K562 (cell line): ENCODE results near the gene PDE9A. TPM values are rescaled to one million over a fixed set of nuclear protein-coding genes. Genes with fewer than 3 reads are reported as not detected.

ENCODE experiments used
- ATAC-seq: fragments of 200-7000 bp; cut with Tn5 transposase; 3 replicates; pipeline ENCODE4 v1.9.1; 2020; ENCODE audit warnings: moderate library complexity
- BruUV-seq: library from RNA; stranded (reverse); fragments of 400-500 nt; replicated peaks from 2 replicates; lab custom pipeline; 2021; lab: Mats Ljungman, UMichigan
- CTCF ChIA-PET: fragments of 300-600 bp; formaldehyde crosslinking; extraction: SDS; loops from one replicate; lab custom pipeline; 2021; ENCODE audit warnings: low intra/inter-chr PET ratio; lab: Yijun Ruan, JAX
- POLR2A ChIA-PET: fragments of 300-600, 350-650 bp; sonication (Branson Sonifier 250); formaldehyde crosslinking; extraction: SDS; loops from one replicate; lab custom pipeline; 2021; ENCODE audit warnings: antibody characterized with exemption, inconsistent platforms; lab: Yijun Ruan, JAX
- DNase-seq, 4 experiments: peaks; one replicate each; pipeline versions ENCODE4 v3.0.0 to v3.0.0-alpha.2; 2011 to 2018; ENCODE audit warnings: low spot score in 3 of 4, mixed read lengths in 3 of 4; ENCODE audit errors: extremely low read depth in 1 of 4
- FAIRE-seq: peaks from 2 replicates; lab custom pipeline; 2011; peaks lifted over from hg19 to GRCh38; lab: Jason Lieb, UNC
- H2AFZ ChIP-seq: 2 replicates; pipeline ENCODE4 v1.6.0; 2011; ENCODE audit warnings: low read depth, low read length, control low read depth, inconsistent platforms
- H3K27ac ChIP-seq: fragments of 200-600 bp; 3 replicates; pipeline ENCODE4 v1.8.0; 2011; ENCODE audit warnings: low read depth, mild to moderate bottlenecking, control low read depth, inconsistent platforms, low read length, moderate library complexity, mixed read lengths; ENCODE audit errors: extremely low read depth
- H3K27me3 ChIP-seq, 2 experiments: fragments of 300-600 bp in 1 of 2; 2 replicates in 1 of 2; 3 replicates in 1 of 2; pipeline versions ENCODE4 v1.6.0 to v1.8.0; 2011; ENCODE audit warnings: inconsistent platforms in 2 of 2, low read length in 2 of 2, mild to moderate bottlenecking in 1 of 2, mixed read lengths in 1 of 2, moderate library complexity in 1 of 2; ENCODE audit not compliant: control insufficient read depth in 2 of 2, insufficient read depth in 2 of 2
- H3K36me3 ChIP-seq: fragments of 300-600 bp; 3 replicates; pipeline ENCODE4 v1.8.0; 2011; ENCODE audit warnings: mild to moderate bottlenecking, low read length, inconsistent platforms; ENCODE audit not compliant: control insufficient read depth, insufficient read depth
- H3K4me1 ChIP-seq, 2 experiments: fragments of 200-600 bp in 1 of 2; replicated peaks in 1 of 2; 2 replicates in 1 of 2; 3 replicates in 1 of 2; pipeline versions ENCODE4 v1.5.1 to v1.8.0; 2011; ENCODE audit warnings: inconsistent platforms in 2 of 2, low read length in 2 of 2, mild to moderate bottlenecking in 1 of 2, mixed read lengths in 1 of 2, moderate library complexity in 1 of 2; ENCODE audit not compliant: control insufficient read depth in 2 of 2, insufficient read depth in 2 of 2
- H3K4me2 ChIP-seq: 2 replicates; pipeline ENCODE4 v1.6.1; 2011; ENCODE audit warnings: low read length, control low read depth, inconsistent platforms, mixed read lengths; ENCODE audit not compliant: insufficient read depth
- H3K4me3 ChIP-seq: fragments of 200-600 bp; sonication (generic), shearing (Covaris generic); 2 replicates; pipeline ENCODE4 v1.5.1; 2016; ENCODE audit warnings: control low read depth, inconsistent platforms
- H3K79me2 ChIP-seq: fragments of 200-600 bp; 3 replicates; pipeline ENCODE4 v1.8.0; 2011; ENCODE audit warnings: low read length, inconsistent platforms; ENCODE audit not compliant: control insufficient read depth, insufficient read depth
- H3K9ac ChIP-seq, 2 experiments: 2 replicates each; pipeline versions ENCODE4 v1.6.0 to v1.6.1; 2011; ENCODE audit warnings: low read depth in 2 of 2, low read length in 2 of 2, control low read depth in 1 of 2, inconsistent platforms in 1 of 2, mild to moderate bottlenecking in 1 of 2, mixed read lengths in 1 of 2; ENCODE audit not compliant: insufficient read depth in 1 of 2
- H3K9me1 ChIP-seq: one replicate; pipeline ENCODE4 v1.6.0; 2011; ENCODE audit warnings: inconsistent platforms, mild to moderate bottlenecking, low read length, moderate library complexity; ENCODE audit not compliant: control insufficient read depth, insufficient read depth
- H3K9me3 ChIP-seq: replicated peaks from 2 replicates; pipeline ENCODE4 v1.5.1; 2011; ENCODE audit warnings: low read depth, low read length, inconsistent platforms; ENCODE audit not compliant: control insufficient read depth, insufficient read depth
- H4K20me1 ChIP-seq: replicated peaks from 2 replicates; pipeline ENCODE4 v1.6.1; 2011; ENCODE audit warnings: low read length, inconsistent platforms, mixed read lengths; ENCODE audit not compliant: control insufficient read depth, insufficient read depth
- RFX1 ChIP-seq: fragments of 450-650 bp; IDR thresholded peaks from 2 replicates; pipeline ENCODE4 v1.6.1; 2016; ENCODE audit warnings: mild to moderate bottlenecking, moderate library complexity
- TGIF2 ChIP-seq: sonication (generic); formaldehyde crosslinking; IDR thresholded peaks from 2 replicates; pipeline ENCODE4 v1.8.1; 2022; ENCODE audit warnings: mild to moderate bottlenecking, missing genetic modification reagents, moderate library complexity
- ZNF551 ChIP-seq: fragments of 250-450 bp; sonication (Bioruptor Pico); IDR thresholded peaks from 2 replicates; pipeline ENCODE4 v1.5.0; 2021; ENCODE audit warnings: mild to moderate bottlenecking, moderate library complexity
- WGBS: fragments of 100-300 bp; shearing (Covaris generic); methylation state at CpG from one replicate; pipeline ENCODE4 v1.1.6; 2016; ENCODE audit warnings: low coverage, mixed read lengths; ENCODE audit not compliant: insufficient coverage; ENCODE audit errors: missing lambda C conversion rate; 5-methylcytosine and 5-hydroxymethylcytosine counted together
- in situ Hi-C: fragments of 300-500 bp; cut with MboI; formaldehyde crosslinking; loops from 4 replicates; pipeline ENCODE4 v1.15.0; 2018; ENCODE audit warnings: inconsistent platforms, mixed read lengths
- intact Hi-C: fragments of 100-400 bp; cut with micrococcal nuclease; formaldehyde crosslinking; loops from 2 replicates; pipeline ENCODE4 v1.14.2; 2022
- polyA plus RNA-seq, 8 experiments: library from polyadenylated mRNA; depleted of rRNA in 4 of 8; stranded (reverse) in 5 of 8; unstranded in 3 of 8; fragments of >200 nt; fragmentation: Nextera tagmentation in 2 of 8; fragmentation: Illumina TruSeq in 1 of 8; extraction: Ambion mirVana in 2 of 8; extraction: Trizol in 1 of 8; gene quantifications; 2 replicates each; pipeline versions ENCODE4 v1.2.1 to v1.2.3, GENCODE V29; 2011 to 2014; ENCODE audit warnings: inconsistent platforms in 1 of 8, missing spikeins in 1 of 8
- total RNA-seq, 7 experiments: library from RNA; depleted of rRNA in 6 of 7; stranded (reverse); fragments of >200 nt in 6 of 7; fragmentation: Illumina TruSeq in 2 of 7; extraction: Trizol in 2 of 7; gene quantifications; 2 replicates each; pipeline versions ENCODE4 v1.2.1 to v1.2.3, GENCODE V29; 2011 to 2021; ENCODE audit warnings: low replicate concordance in 1 of 7
- TF ChIP-seq, protein P1 (sequence below): fragments of 200-800 bp; sonication (Bioruptor generic); IDR thresholded peaks from 2 replicates; pipeline ENCODE4 v1.6.1; 2017; ENCODE audit warnings: missing genetic modification characterization, missing compliant biosample characterization
- TF ChIP-seq, protein P2 (sequence below): sonication (generic); formaldehyde crosslinking; IDR thresholded peaks from 2 replicates; pipeline ENCODE4 v1.4.0; 2020; ENCODE audit warnings: mild to moderate bottlenecking, missing genetic modification reagents
- TF ChIP-seq, protein P3 (sequence below): fragments of 450-650 bp; IDR thresholded peaks from 2 replicates; pipeline ENCODE4 v1.6.1; 2018; ENCODE audit not compliant: partially characterized antibody

Gene PDE9A
- total and polyA plus RNA-seq, 9 of the 15 experiments (the other 6 are each of a cell fraction or from before 2014, with no cell fraction given) = 0.07 to 0.27 TPM; not detected in 7

DNA sequence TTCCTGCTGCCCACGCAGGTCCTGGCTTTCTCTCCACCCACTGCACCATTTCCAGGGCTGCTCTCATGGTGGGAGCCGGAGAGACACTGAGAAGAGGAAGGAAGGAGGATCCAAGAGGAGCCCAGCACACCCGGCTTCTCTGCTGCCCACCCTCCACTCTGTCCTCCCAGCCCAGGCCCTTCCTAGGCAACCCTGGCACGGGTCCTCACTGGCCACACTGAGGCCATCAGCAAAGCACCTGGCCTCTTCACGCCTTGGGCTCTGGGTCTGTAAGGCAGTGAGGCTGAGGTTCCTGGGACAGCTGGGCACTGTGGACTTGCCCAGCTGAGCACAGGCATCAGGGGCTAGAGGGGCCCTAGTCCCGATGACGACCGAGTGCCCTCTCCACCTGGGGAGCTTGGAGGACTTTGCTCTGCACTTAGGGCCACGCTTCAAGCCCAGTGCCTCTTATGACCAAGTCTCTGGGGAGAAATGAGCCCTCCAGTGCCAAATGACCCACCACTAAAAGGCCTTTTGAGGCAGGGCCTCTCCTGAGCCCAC, 43.1 kb downstream of the PDE9A start:
- no peaks in the 10 kb centered on the region for H3K36me3 ChIP-seq
- no peak overlapping the region for H3K4me2 ChIP-seq
- in situ Hi-C loops = no loop called here
- no peak overlapping the region for H3K4me3 ChIP-seq
- peaks cover 10% of the 10 kb centered on the region; the same call in 1 of the 2 replicates for H4K20me1 ChIP-seq
- H2AFZ ChIP-seq = no peak overlapping the region
- BruUV-seq = no TSS peak
- H3K27me3 ChIP-seq = peaks cover 25 to 54% of the 10 kb centered on the region in 2 experiments; a peak in 4 of 5 replicates
- POLR2A ChIA-PET = interaction anchor here (0.6 kb wide), 1 partner anchor 688 kb away, joined by 3 read pairs; no protein-coding TSS in a partner anchor
- CTCF ChIA-PET = no interaction called here
- no peak for ATAC-seq
- intact Hi-C loops = no loop called here
- H3K27ac ChIP-seq = no peak overlapping the region
- WGBS = 0% methylated on average over 9 of the region's 9 CpGs
- no peaks in the 10 kb centered on the region; a peak in 1 of 5 replicates for H3K4me1 ChIP-seq
- FAIRE-seq = no peak
- no peaks in the 10 kb centered on the region for H3K79me2 ChIP-seq
- no peaks in the 10 kb centered on the region for H3K9me3 ChIP-seq
- TF ChIP-seq, protein P1, sequence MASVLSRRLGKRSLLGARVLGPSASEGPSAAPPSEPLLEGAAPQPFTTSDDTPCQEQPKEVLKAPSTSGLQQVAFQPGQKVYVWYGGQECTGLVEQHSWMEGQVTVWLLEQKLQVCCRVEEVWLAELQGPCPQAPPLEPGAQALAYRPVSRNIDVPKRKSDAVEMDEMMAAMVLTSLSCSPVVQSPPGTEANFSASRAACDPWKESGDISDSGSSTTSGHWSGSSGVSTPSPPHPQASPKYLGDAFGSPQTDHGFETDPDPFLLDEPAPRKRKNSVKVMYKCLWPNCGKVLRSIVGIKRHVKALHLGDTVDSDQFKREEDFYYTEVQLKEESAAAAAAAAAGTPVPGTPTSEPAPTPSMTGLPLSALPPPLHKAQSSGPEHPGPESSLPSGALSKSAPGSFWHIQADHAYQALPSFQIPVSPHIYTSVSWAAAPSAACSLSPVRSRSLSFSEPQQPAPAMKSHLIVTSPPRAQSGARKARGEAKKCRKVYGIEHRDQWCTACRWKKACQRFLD = no peak
- TF ChIP-seq, protein P2, sequence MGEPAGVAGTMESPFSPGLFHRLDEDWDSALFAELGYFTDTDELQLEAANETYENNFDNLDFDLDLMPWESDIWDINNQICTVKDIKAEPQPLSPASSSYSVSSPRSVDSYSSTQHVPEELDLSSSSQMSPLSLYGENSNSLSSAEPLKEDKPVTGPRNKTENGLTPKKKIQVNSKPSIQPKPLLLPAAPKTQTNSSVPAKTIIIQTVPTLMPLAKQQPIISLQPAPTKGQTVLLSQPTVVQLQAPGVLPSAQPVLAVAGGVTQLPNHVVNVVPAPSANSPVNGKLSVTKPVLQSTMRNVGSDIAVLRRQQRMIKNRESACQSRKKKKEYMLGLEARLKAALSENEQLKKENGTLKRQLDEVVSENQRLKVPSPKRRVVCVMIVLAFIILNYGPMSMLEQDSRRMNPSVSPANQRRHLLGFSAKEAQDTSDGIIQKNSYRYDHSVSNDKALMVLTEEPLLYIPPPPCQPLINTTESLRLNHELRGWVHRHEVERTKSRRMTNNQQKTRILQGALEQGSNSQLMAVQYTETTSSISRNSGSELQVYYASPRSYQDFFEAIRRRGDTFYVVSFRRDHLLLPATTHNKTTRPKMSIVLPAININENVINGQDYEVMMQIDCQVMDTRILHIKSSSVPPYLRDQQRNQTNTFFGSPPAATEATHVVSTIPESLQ (CRISPR knock-in tag) = no peak
- TF ChIP-seq RFX1 = no peak
- TF ChIP-seq, protein P3, sequence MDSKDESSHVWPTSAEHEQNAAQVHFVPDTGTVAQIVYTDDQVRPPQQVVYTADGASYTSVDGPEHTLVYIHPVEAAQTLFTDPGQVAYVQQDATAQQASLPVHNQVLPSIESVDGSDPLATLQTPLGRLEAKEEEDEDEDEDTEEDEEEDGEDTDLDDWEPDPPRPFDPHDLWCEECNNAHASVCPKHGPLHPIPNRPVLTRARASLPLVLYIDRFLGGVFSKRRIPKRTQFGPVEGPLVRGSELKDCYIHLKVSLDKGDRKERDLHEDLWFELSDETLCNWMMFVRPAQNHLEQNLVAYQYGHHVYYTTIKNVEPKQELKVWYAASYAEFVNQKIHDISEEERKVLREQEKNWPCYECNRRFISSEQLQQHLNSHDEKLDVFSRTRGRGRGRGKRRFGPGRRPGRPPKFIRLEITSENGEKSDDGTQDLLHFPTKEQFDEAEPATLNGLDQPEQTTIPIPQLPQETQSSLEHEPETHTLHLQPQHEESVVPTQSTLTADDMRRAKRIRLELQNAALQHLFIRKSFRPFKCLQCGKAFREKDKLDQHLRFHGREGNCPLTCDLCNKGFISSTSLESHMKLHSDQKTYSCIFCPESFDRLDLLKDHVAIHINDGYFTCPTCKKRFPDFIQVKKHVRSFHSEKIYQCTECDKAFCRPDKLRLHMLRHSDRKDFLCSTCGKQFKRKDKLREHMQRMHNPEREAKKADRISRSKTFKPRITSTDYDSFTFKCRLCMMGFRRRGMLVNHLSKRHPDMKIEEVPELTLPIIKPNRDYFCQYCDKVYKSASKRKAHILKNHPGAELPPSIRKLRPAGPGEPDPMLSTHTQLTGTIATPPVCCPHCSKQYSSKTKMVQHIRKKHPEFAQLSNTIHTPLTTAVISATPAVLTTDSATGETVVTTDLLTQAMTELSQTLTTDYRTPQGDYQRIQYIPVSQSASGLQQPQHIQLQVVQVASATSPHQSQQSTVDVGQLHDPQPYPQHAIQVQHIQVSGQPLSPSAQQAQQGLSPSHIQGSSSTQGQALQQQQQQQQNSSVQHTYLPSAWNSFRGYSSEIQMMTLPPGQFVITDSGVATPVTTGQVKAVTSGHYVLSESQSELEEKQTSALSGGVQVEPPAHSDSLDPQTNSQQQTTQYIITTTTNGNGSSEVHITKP = no peak
- no peak for TF ChIP-seq TGIF2 (CRISPR knock-in tag)
- no peak for TF ChIP-seq ZNF551 (CRISPR knock-in tag)
- TF ChIP-seq, all 486 proteins: peak for 0
- Histone ChIP-seq H3K9ac (no peak overlapping the region), H3K9me1 (no peaks in the 10 kb centered on the region)
- no peak for DNase-seq
